ENCODE data around the gene DPEP3.
"Not testable (repeated sequence)": the region's sequence is repeated elsewhere in the genome, so short reads cannot be mapped to it uniquely, and the experiment has no call there.

Gene DPEP3

GRCh38 chr16:67996666-67997065, 16.4 kb upstream of the DPEP3 start:
- H3K9me3 ChIP-seq (ENCODE audit: low read length): no peaks in the 10 kb centered on the region
- H3K9ac ChIP-seq (ENCODE audit: low read length): no peak overlapping the region
- H3K4me3 ChIP-seq (ENCODE audit: low read depth, low read length, poor library complexity, severe bottlenecking): no peak overlapping the region
- no peaks in the 10 kb centered on the region for H3K27me3 ChIP-seq (ENCODE audit: insufficient read depth, low read length)
- H3K79me2 ChIP-seq (ENCODE audit: insufficient read depth, low read length): no peaks in the 10 kb centered on the region
- no peaks in the 10 kb centered on the region for H3K36me3 ChIP-seq (ENCODE audit: insufficient read depth, low read length)
- H4K20me1 ChIP-seq (ENCODE audit: insufficient read depth, low read length): no peaks in the 10 kb centered on the region
- no peak overlapping the region for H3K4me2 ChIP-seq (ENCODE audit: low read length)
- no peaks in the 10 kb centered on the region for H3K9me2 ChIP-seq (ENCODE audit: low read depth, low read length)
- no peaks in the 10 kb centered on the region for H3F3A ChIP-seq (ENCODE audit: insufficient read depth, low read length)
- peaks cover 36% of the 10 kb centered on the region for H3K4me1 ChIP-seq (ENCODE audit: insufficient read depth, low read length, severe bottlenecking)
- H3K27ac ChIP-seq (ENCODE audit: low read depth, low read length, poor library complexity, severe bottlenecking): no peak overlapping the region
- no peak overlapping the region for H2AFZ ChIP-seq (ENCODE audit: low read length)
- TF ChIP-seq EZH2 (IDR thresholded peaks at IDR 0.05; ENCODE audit: borderline replicate concordance, low read length) (no peak), CTCF (IDR thresholded peaks at IDR 0.05; ENCODE audit: low read length) (no peak)

GRCh38 chr16:67995423-67995822, 15.1 kb upstream of the DPEP3 start:
- no peak overlapping the region for H3K9ac ChIP-seq (ENCODE audit: low read length)
- H3K27ac ChIP-seq (ENCODE audit: low read depth, low read length, poor library complexity, severe bottlenecking): no peak overlapping the region
- no peaks in the 10 kb centered on the region for H3K36me3 ChIP-seq (ENCODE audit: insufficient read depth, low read length)
- H3K4me3 ChIP-seq (ENCODE audit: low read depth, low read length, poor library complexity, severe bottlenecking): no peak overlapping the region
- H2AFZ ChIP-seq (ENCODE audit: low read length): no peak overlapping the region
- no peaks in the 10 kb centered on the region for H3K9me3 ChIP-seq (ENCODE audit: low read length)
- H3K4me2 ChIP-seq (ENCODE audit: low read length): no peak overlapping the region
- no peaks in the 10 kb centered on the region for H3K9me2 ChIP-seq (ENCODE audit: low read depth, low read length)
- no peaks in the 10 kb centered on the region for H3F3A ChIP-seq (ENCODE audit: insufficient read depth, low read length)
- TF ChIP-seq CTCF (IDR thresholded peaks at IDR 0.05; ENCODE audit: low read length) (no peak), EZH2 (IDR thresholded peaks at IDR 0.05; ENCODE audit: borderline replicate concordance, low read length) (no peak)
- H3K4me1 ChIP-seq (ENCODE audit: insufficient read depth, low read length, severe bottlenecking): peaks cover 32% of the 10 kb centered on the region
- H3K79me2 ChIP-seq (ENCODE audit: insufficient read depth, low read length): no peaks in the 10 kb centered on the region
- H4K20me1 ChIP-seq (ENCODE audit: insufficient read depth, low read length): no peaks in the 10 kb centered on the region
- H3K27me3 ChIP-seq (ENCODE audit: insufficient read depth, low read length): no peaks in the 10 kb centered on the region

GRCh38 chr16:67994040-67994408, 13.7 kb upstream of the DPEP3 start:
- not testable (repeated sequence) for H3K36me3 ChIP-seq (ENCODE audit: insufficient read depth, low read length); H3K4me3 ChIP-seq (ENCODE audit: low read depth, low read length, poor library complexity, severe bottlenecking); H3K79me2 ChIP-seq (ENCODE audit: insufficient read depth, low read length); H3K9ac ChIP-seq (ENCODE audit: low read length); H3F3A ChIP-seq (ENCODE audit: insufficient read depth, low read length); H3K27me3 ChIP-seq (ENCODE audit: insufficient read depth, low read length); H3K4me2 ChIP-seq (ENCODE audit: low read length); H3K27ac ChIP-seq (ENCODE audit: low read depth, low read length, poor library complexity, severe bottlenecking); H4K20me1 ChIP-seq (ENCODE audit: insufficient read depth, low read length); H2AFZ ChIP-seq (ENCODE audit: low read length); H3K9me3 ChIP-seq (ENCODE audit: low read length); H3K9me2 ChIP-seq (ENCODE audit: low read depth, low read length)
- H3K4me1 ChIP-seq (ENCODE audit: insufficient read depth, low read length, severe bottlenecking): peaks cover 18% of the 10 kb centered on the region

GRCh38 chr16:67993207-67994039, 13.1 kb upstream of the DPEP3 start:
- Histone ChIP-seq H4K20me1 (ENCODE audit: insufficient read depth, low read length) (no peaks in the 10 kb centered on the region), H3K4me1 (ENCODE audit: insufficient read depth, low read length, severe bottlenecking) (peaks cover 15% of the 10 kb centered on the region), H3K9me3 (ENCODE audit: low read length) (no peaks in the 10 kb centered on the region), H2AFZ (ENCODE audit: low read length) (no peak overlapping the region), H3K79me2 (ENCODE audit: insufficient read depth, low read length) (no peaks in the 10 kb centered on the region), H3K9me2 (ENCODE audit: low read depth, low read length) (no peaks in the 10 kb centered on the region), H3F3A (ENCODE audit: insufficient read depth, low read length) (no peaks in the 10 kb centered on the region), H3K4me2 (ENCODE audit: low read length) (peak overlapping the region; percentile 64), H3K9ac (ENCODE audit: low read length) (peak overlapping the region; percentile 46; the same call in 1 of the 2 replicates), H3K27ac (ENCODE audit: low read depth, low read length, poor library complexity, severe bottlenecking) (no peak overlapping the region), H3K4me3 (ENCODE audit: low read depth, low read length, poor library complexity, severe bottlenecking) (peak overlapping the region; percentile 44), H3K36me3 (ENCODE audit: insufficient read depth, low read length) (no peaks in the 10 kb centered on the region), H3K27me3 (ENCODE audit: insufficient read depth, low read length) (no peaks in the 10 kb centered on the region)
- TF ChIP-seq CTCF (IDR thresholded peaks at IDR 0.05; ENCODE audit: low read length) (peak; percentile 93), EZH2 (IDR thresholded peaks at IDR 0.05; ENCODE audit: borderline replicate concordance, low read length) (no peak)

Data from OCI-LY1 (cell line).